HG02623 (cell line): ENCODE data around the gene ASTN2.

Source experiments
- ATAC-seq: cut with Tn5 transposase; IDR thresholded peaks from one replicate; pipeline ENCODE4 v1.9.1; 2021; ENCODE audit warnings: moderate library complexity; ENCODE audit not compliant: unreplicated experiment

Gene ASTN2

GRCh38 chr9:117415358-117415914, 579 bp upstream of the ASTN2 start:
- ATAC-seq, result no peak

GRCh38 chr9:117414220-117414905, 494 bp downstream of the ASTN2 start:
- no peak for ATAC-seq

DNA sequence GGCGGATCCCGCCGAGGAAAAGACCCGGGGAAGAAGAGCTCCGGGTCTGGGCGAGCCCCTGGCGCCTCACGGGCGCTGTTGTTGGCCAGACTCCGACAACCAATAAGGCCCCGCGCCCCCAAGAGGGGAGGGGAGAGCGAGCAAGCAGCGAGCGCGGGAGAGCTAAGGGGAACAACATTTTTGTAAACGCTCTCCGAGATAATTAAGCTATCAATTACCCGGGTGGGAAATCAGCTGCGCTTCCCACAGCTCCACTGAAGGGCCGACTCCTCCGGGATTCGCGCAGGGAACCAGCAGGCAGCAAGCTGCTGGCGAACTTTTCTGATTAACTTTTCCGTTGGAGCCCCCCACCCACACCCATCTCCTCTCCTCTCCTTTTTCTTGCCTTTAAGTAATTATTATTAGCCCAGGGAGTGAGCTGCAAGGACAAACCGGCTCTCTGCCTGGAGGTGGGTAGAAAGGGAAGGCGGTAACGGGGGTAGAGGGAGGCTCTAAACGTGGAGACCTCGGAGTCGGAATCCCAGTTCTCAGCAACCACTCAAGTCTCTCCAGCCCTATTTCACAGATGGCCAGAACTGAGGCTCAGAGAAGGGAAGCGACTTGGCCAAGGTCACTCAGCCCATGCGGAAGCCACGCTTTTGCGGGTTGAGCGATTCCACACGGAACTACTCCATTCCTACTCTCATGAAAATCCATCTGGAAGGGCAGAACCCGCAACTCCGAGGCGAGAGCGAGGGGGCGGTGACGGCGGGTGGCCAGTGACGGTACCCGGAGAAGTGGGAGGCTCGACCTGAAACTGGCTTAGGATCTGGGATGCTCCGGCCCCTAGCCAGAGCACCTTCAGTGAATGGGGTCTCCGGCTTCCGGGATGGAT, 1.3 kb downstream of the ASTN2 start:
- ATAC-seq, result no peak

DNA sequence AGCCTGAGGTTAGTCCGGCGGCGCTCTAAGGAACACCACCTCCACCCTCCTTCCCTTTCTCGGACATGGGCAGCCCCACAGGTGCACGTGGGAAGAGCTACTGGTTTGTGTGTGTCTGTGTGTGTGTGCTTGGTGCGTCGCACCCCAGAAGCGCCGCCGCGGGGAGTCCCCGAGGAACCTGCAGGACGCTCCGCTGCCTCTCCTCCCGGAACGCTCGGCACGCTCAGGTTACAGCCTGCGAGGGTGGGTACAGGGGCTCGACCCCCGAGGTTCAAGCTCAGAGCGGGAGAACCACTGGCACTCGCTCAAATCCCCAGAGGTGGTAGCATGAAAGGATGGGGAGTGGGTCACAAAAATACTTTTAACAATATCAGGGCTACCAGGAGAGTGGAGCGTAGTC, 2.0 kb downstream of the ASTN2 start:
- ATAC-seq, result no peak

DNA sequence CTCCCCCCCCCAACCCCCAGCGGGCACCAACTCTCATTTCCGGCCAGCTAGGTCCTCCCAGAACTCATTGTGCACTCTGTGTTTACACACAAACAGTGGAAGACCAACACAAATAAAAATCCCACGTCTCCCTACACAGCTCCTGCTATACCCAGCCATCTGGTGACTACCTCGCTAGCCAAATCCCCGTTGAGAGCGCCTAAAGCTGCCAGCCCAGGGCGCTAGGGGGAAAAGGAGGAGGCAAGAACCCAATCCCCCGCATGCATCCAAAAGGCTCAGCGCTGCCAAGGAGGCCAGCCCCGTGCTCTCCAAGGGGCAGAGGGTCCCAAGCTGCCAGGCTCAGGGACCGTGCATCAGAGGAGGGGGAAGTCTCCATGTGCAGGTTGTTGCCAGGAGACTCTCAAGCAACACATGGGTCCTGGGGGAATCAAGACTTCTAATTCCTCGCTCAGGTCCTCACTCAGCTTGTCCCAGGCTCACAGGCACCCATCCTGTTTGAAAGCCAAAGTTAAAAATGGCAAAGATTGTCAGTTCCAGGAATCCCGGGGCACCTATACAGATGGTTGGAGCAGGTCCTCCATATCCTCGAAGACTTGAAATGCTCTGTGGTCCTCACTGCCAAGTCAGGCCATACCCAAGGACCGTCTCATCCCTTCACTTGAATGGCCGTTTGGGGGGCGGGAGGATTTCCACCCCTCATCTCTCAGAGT, 2.7 kb downstream of the ASTN2 start:
- ATAC-seq, result no peak

- no peak for ATAC-seq
Measured at GRCh38 chr9:117411547-117411946, 3.3 kb downstream of the ASTN2 start.

GRCh38 chr9:117409321-117409720, 5.5 kb downstream of the ASTN2 start:
- ATAC-seq, result no peak

DNA sequence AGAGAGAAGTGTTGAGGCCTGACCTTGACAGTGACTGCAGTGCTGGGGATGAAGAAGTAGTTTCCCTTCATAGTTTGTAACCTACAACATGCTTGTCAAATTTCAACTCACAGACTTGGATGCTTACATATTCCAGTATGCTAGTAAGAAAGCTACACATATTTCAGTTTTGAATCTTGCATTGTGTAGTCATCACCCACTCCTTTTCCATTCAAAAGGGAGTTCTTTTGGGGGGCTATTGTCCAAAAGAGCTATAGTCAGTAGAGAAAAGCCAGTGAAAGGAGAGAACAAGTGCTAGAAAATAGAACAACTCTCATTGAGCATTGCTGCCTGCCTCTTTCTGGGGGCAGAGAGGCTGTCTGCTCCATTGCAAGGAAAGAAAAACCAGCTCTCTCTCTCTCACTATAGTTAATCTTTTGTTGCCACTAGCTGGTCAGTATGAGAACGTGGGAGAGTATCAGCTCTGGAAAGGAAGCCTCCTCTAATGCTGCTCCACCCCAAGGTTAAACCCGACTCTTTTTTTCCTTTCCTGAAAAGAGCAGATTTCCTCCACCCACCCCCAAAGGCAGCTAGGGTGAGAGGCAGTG, 7.3 kb downstream of the ASTN2 start:
- no peak for ATAC-seq

DNA sequence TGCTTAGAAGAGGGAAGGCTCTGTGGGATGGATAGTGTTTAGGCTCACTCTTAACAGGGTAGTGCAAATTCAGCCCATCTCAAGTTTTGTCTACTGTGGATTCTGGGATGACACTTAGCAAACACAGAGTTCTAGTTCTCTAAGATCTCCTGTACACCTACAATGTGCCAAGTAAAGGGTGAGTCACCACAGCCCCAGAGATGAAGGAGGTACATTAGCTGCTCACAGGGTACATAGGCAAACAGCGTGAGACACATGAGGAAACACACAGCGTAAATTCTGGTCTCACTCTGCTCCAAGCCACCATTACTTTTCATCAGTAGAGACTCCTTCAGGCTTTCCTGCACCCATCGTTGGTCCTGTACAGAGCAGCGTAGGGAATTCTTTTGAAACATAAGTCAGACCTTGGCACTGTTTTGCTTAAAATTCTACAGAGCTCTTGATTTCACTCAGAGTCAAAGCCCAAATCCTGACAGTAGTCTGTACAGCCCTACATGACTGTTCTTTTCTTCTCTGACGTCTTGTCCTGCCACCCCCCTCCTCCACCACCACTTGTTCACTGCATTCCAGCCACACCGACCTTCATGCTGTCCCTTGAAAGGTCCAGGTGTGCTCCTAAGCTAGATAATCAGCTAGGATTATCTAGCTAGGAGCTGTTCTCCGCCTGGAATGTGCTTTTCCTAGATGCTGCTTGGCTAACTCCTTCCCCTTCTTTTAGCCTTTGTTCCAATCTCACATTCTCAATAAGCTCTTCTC, 8.7 kb downstream of the ASTN2 start:
- no peak for ATAC-seq

GRCh38 chr9:117403848-117404247, 11.0 kb downstream of the ASTN2 start:
- no peak for ATAC-seq

- ATAC-seq, result no peak
Measured at GRCh38 chr9:117403403-117403811, 11.4 kb downstream of the ASTN2 start.

GRCh38 chr9:117400171-117400570, 14.7 kb downstream of the ASTN2 start:
- ATAC-seq, result no peak

DNA sequence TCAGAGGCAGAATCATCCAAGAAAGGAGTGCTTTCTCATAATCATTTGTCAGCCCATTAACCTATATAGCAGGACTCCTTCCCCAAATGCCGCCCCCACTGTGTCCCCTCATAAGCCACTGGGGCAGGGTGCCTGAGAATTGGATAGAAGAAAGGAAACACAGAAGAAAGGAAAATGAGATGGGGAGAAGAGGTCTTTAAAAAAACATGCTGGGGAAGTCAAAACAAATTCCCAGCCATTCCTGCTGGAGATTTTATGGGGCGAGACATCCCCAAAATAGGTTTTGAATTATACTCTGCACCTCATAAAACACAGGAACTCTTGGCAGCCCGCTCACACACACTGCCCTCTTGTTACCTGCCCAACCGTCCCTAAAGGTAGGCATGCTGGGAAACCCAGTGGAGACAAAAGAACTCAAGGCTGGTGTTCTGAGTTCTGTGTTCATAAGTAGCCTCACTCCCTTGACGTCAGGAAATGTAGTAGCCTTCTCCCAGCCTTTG, 19.7 kb downstream of the ASTN2 start:
- ATAC-seq, result no peak

GRCh38 chr9:117394655-117395054, 20.2 kb downstream of the ASTN2 start:
- ATAC-seq, result no peak

DNA sequence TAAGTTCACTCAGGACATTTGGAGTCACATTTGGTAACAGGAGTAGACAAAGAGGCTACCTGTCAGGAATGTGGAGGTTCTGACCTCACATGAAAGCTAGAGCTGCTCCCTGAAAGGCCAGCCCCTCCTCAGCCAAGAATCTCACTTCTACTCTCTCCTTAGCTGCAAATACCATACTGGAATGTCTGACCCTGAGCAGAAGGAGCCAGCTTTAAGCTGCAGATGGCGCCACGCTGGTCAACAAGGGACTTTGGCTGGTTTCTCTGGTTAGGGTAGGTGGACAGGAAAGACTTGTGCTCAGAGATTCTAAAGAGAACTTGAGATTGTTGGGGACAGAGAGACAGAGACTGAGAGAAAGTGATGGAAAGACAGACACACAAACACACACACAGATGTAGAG, 21.9 kb downstream of the ASTN2 start:
- ATAC-seq, result no peak

DNA sequence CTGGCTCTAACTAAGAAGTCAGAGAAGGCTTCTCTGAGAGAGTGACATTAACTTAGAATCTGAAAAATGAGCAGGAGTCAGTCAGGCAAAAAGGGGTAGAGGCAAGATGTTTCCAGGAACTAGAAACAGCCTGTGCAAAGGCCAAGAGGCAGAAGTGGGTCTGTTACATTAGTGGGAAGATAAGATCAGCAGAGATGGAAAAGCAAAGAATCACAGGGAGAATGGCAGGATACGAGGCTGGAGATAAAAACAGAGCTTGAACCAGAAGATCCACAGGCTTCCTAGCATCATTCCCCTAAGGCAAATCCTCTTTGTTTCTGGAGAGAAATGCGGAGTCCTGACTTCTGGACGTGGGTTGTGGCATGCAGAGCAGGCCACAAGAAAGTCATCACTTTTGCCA, 27.4 kb downstream of the ASTN2 start:
- no peak for ATAC-seq

GRCh38 chr9:117379341-117379740, 35.5 kb downstream of the ASTN2 start:
- ATAC-seq, result no peak

GRCh38 chr9:117377046-117377445, 37.8 kb downstream of the ASTN2 start:
- no peak for ATAC-seq

- no peak for ATAC-seq
Measured at GRCh38 chr9:117375956-117376355, 38.9 kb downstream of the ASTN2 start.

DNA sequence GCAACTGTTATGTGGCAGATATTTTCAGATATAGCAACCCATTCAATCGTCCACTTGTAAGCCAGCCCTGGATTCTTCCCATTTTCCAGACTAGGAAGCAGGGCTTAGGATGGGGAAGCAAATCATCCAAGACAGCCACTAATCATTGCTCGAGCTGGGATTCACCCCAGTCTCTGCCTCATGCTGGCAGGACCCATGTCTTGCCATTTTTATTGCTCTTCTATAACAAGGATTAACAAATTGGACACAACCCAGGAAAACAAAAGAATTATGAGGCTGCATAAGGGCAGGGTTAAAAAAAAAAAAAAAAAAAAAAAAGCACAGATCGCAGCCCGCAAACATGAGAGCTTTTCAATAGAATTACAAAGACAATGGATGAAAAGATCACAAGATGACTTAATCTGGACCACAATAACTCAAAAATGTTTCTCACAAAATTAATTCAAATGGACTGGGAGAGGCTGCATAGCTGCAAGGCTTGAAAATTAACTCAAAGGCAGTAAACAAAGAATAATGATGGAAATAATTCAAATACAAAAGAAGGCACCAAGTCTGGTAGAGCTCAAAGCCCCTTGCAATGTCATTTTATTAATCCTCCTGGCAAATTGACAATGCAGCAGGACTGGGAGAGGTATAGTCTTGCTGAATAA, 40.7 kb downstream of the ASTN2 start:
- no peak for ATAC-seq
